Activated CD4-positive, alpha-beta T cell treated with anti-CD3 and anti-CD28 coated beads, Interleukin-2, amount 10 ng/mL, durations not matched to agents 7 days and 5 days (primary cell): ENCODE data around the gene RNF148. TPM values are rescaled to one million over a fixed set of nuclear protein-coding genes. Genes with fewer than 3 reads are reported as not detected.

Source experiments
- CTCF ChIA-PET: fragments of 350-600 bp; sonication (Branson Sonifier 250); formaldehyde crosslinking; loops from one replicate; lab custom pipeline; 2021; ENCODE audit warnings: antibody characterized with exemption; lab: Charles Lee
- POLR2A ChIA-PET: fragments of 350-600 bp; sonication (Branson Sonifier 250); formaldehyde crosslinking; loops from one replicate; lab custom pipeline; 2021; ENCODE audit warnings: antibody characterized with exemption; lab: Charles Lee
- DNase-seq: peaks from one replicate; pipeline ENCODE4 v3.0.0-alpha.2; 2020
- H3K27ac Mint-ChIP-seq: one replicate; pipeline ENCODE4 v1.8.0; 2021; ENCODE audit warnings: mild to moderate bottlenecking, moderate library complexity, mixed read lengths
- H3K27me3 Mint-ChIP-seq: one replicate; pipeline ENCODE4 v1.8.0; 2021; ENCODE audit warnings: mixed read lengths
- H3K36me3 Mint-ChIP-seq: one replicate; pipeline ENCODE4 v1.8.0; 2021; ENCODE audit warnings: low read depth, mixed read lengths
- H3K4me1 Mint-ChIP-seq: one replicate; pipeline ENCODE4 v1.8.0; 2021; ENCODE audit warnings: mixed read lengths
- H3K4me3 Mint-ChIP-seq: one replicate; pipeline ENCODE4 v1.8.0; 2021; ENCODE audit warnings: mild to moderate bottlenecking, moderate library complexity, mixed read lengths
- H3K9me3 Mint-ChIP-seq: one replicate; pipeline ENCODE4 v1.8.0; 2021; ENCODE audit warnings: mixed read lengths
- total RNA-seq, 2 experiments: library from RNA; stranded (reverse); gene quantifications; one replicate each; pipeline ENCODE4 v1.2.3, GENCODE V29; 2021

RNF148 gene
- total RNA-seq, 2 experiments from 2014 or later: not detected

DNA sequence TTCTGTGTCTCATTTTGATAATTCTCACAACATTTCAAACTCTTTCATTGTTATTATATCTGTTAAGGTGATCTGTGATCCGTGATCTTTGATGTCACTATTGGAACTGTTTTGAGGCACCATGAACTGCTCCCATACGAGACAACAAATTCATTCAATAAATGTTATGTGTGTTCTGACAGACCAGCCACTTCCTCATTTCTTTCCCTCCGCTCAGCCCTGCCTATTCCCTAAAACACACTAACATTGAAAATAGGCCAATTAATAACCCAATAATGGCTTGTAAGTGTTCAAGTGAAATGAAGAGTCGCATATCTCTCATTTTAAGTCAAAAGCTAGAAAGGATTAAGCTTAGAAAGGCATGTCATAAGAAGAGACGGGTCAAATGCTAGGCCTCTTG is 49.0 kb downstream of the RNF148 start:
- CTCF ChIA-PET: no interaction called here
- no peak overlapping the region for H3K4me3 Mint-ChIP-seq
- H3K36me3 Mint-ChIP-seq: no peaks in the 10 kb centered on the region

DNA sequence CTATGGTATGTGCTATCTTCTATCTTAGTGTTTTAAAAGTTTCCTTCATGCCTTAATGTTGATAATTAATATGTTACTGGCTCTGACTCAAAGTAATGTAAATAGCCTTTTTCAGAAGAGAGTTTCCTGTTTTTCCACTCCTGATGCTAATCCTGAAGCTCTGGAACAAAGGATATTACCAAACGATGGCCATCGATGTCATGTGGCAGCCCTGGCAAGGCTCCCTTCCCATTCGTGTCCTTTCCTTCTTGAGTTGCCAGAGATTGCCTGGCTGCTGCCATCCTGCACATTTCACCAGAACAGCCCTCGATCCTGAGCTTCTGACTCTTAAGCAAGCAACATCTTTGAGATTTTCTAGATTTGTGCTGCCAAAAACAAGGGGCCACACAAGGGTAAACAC is 49.8 kb downstream of the RNF148 start:
- H3K9me3 Mint-ChIP-seq: no peaks in the 10 kb centered on the region
- H3K36me3 Mint-ChIP-seq: no peaks in the 10 kb centered on the region
- CTCF ChIA-PET: no interaction called here
- no peak overlapping the region for H3K27ac Mint-ChIP-seq
- no peaks in the 10 kb centered on the region for H3K4me1 Mint-ChIP-seq
- no peaks in the 10 kb centered on the region for H3K27me3 Mint-ChIP-seq
- H3K4me3 Mint-ChIP-seq: no peak overlapping the region
- no peak for DNase-seq
- POLR2A ChIA-PET: no interaction called here

More for the DNA sequence above, 49.0 kb downstream of the RNF148 start:
- Mint-ChIP-seq H3K4me1 (no peaks in the 10 kb centered on the region), H3K9me3 (no peaks in the 10 kb centered on the region), H3K27me3 (no peaks in the 10 kb centered on the region), H3K27ac (no peak overlapping the region)
- POLR2A ChIA-PET: no interaction called here
- DNase-seq: no peak

Other genes with a start within 250 kb of the RNF148 start
- not detected for gene RNF133, start 3.8 kb downstream of the RNF148 start, total RNA-seq
- gene CADPS2, start 183.5 kb upstream of the RNF148 start, total RNA-seq: not detected